Measurements from ENCODE around the gene GLIS2. TPM values are rescaled to one million over a fixed set of nuclear protein-coding genes. Genes with fewer than 3 reads are reported as not detected.
"Not testable (repeated sequence)": the region's sequence is repeated elsewhere in the genome, so short reads cannot be mapped to it uniquely, and the experiment has no call there.

Gene GLIS2
- total RNA-seq, 1 donor from 2014 or later = 0.51 TPM

- intact Hi-C loops (cut with micrococcal nuclease) = no loop called here
These were observed 17.4 kb downstream of the GLIS2 start for GRCh38 chr16:4333308-4333638.

- intact Hi-C loops (cut with micrococcal nuclease) = not testable (repeated sequence)
These were observed 17.8 kb downstream of the GLIS2 start for GRCh38 chr16:4333714-4334113.

- intact Hi-C loops (cut with micrococcal nuclease) = no loop called here
These were observed 19.0 kb downstream of the GLIS2 start for GRCh38 chr16:4334724-4335495.

- intact Hi-C loops (cut with micrococcal nuclease) = no loop called here
These were observed 21.1 kb downstream of the GLIS2 start for GRCh38 chr16:4336701-4337539.

GRCh38 chr16:4337540-4338088 lies 21.7 kb downstream of the GLIS2 start:
- intact Hi-C loops (cut with micrococcal nuclease) = no loop called here

- intact Hi-C loops (cut with micrococcal nuclease) = no loop called here
These were observed 22.3 kb downstream of the GLIS2 start for GRCh38 chr16:4338125-4338582.

- intact Hi-C loops (cut with micrococcal nuclease) = no loop called here
These were observed 22.9 kb downstream of the GLIS2 start for GRCh38 chr16:4338712-4339299.

- intact Hi-C loops (cut with micrococcal nuclease) = no loop called here
These were observed 23.6 kb downstream of the GLIS2 start for GRCh38 chr16:4339455-4339854.

- intact Hi-C loops (cut with micrococcal nuclease) = no loop called here
These were observed 24.0 kb downstream of the GLIS2 start for GRCh38 chr16:4339909-4340308.

GRCh38 chr16:4340443-4340842 lies 24.6 kb downstream of the GLIS2 start:
- intact Hi-C loops (cut with micrococcal nuclease) = no loop called here

GRCh38 chr16:4341250-4341649 lies 25.4 kb downstream of the GLIS2 start:
- intact Hi-C loops (cut with micrococcal nuclease) = no loop called here

GRCh38 chr16:4342866-4343744 lies 27.2 kb downstream of the GLIS2 start:
- intact Hi-C loops (cut with micrococcal nuclease) = no loop called here

GRCh38 chr16:4344300-4344982 lies 28.6 kb downstream of the GLIS2 start:
- intact Hi-C loops (cut with micrococcal nuclease) = not testable (repeated sequence)

GRCh38 chr16:4344983-4345835 lies 29.3 kb downstream of the GLIS2 start:
- intact Hi-C loops (cut with micrococcal nuclease) = no loop called here

- intact Hi-C loops (cut with micrococcal nuclease) = no loop called here
These were observed 30.2 kb downstream of the GLIS2 start for GRCh38 chr16:4345836-4346781.

GRCh38 chr16:4347010-4347409 lies 31.1 kb downstream of the GLIS2 start:
- intact Hi-C loops (cut with micrococcal nuclease) = no loop called here

GRCh38 chr16:4347765-4348509 lies 32.1 kb downstream of the GLIS2 start:
- intact Hi-C loops (cut with micrococcal nuclease) = no loop called here

GRCh38 chr16:4349332-4349731 lies 33.5 kb downstream of the GLIS2 start:
- intact Hi-C loops (cut with micrococcal nuclease) = no loop called here

All from T-helper 1 cell treated with Interleukin-12 subunit alpha and Interleukin-12 subunit beta and Interleukin-4 antibody, amounts not matched to agents 30 ng/mL and 1 ng/mL, for 36 hours (primary cell).